ENCODE results near the gene DYNLT3.

The DYNLT3 gene

GRCh38 chrX:37846141-37846540 lies 1.2 kb downstream of the DYNLT3 start:
- in situ Hi-C loops (cut with HindIII; ENCODE audit: low sequenced_read_pairs) = no loop called here

- in situ Hi-C loops (cut with HindIII; ENCODE audit: low sequenced_read_pairs) = no loop called here
Measured at GRCh38 chrX:37844622-37845021, 2.7 kb downstream of the DYNLT3 start.

- in situ Hi-C loops (cut with HindIII; ENCODE audit: low sequenced_read_pairs) = no loop called here
Measured at GRCh38 chrX:37840931-37841330, 6.4 kb downstream of the DYNLT3 start.

GRCh38 chrX:37834937-37835336 lies 12.4 kb downstream of the DYNLT3 start:
- in situ Hi-C loops (cut with HindIII; ENCODE audit: low sequenced_read_pairs) = no loop called here

- in situ Hi-C loops (cut with HindIII; ENCODE audit: low sequenced_read_pairs) = no loop called here
Measured at GRCh38 chrX:37830371-37830770, 17.0 kb downstream of the DYNLT3 start.

- in situ Hi-C loops (cut with HindIII; ENCODE audit: low sequenced_read_pairs) = no loop called here
Measured at GRCh38 chrX:37829721-37830120, 17.6 kb downstream of the DYNLT3 start.

GRCh38 chrX:37825215-37825842 lies 22.0 kb downstream of the DYNLT3 start:
- in situ Hi-C loops (cut with HindIII; ENCODE audit: low sequenced_read_pairs) = no loop called here

- in situ Hi-C loops (cut with HindIII; ENCODE audit: low sequenced_read_pairs) = no loop called here
Measured at GRCh38 chrX:37824491-37825214, 22.7 kb downstream of the DYNLT3 start.

- in situ Hi-C loops (cut with HindIII; ENCODE audit: low sequenced_read_pairs) = no loop called here
Measured at GRCh38 chrX:37820646-37821045, 26.7 kb downstream of the DYNLT3 start.

- in situ Hi-C loops (cut with HindIII; ENCODE audit: low sequenced_read_pairs) = no loop called here
Measured at GRCh38 chrX:37818031-37818430, 29.3 kb downstream of the DYNLT3 start.

- in situ Hi-C loops (cut with HindIII; ENCODE audit: low sequenced_read_pairs) = no loop called here
Measured at GRCh38 chrX:37817579-37817978, 29.8 kb downstream of the DYNLT3 start.

- in situ Hi-C loops (cut with HindIII; ENCODE audit: low sequenced_read_pairs) = no loop called here
Measured at GRCh38 chrX:37817176-37817575, 30.2 kb downstream of the DYNLT3 start.

GRCh38 chrX:37816766-37817165 lies 30.6 kb downstream of the DYNLT3 start:
- in situ Hi-C loops (cut with HindIII; ENCODE audit: low sequenced_read_pairs) = no loop called here

- in situ Hi-C loops (cut with HindIII; ENCODE audit: low sequenced_read_pairs) = no loop called here
Measured at GRCh38 chrX:37815366-37815765, 32.0 kb downstream of the DYNLT3 start.

GRCh38 chrX:37813570-37813969 lies 33.8 kb downstream of the DYNLT3 start:
- in situ Hi-C loops (cut with HindIII; ENCODE audit: low sequenced_read_pairs) = no loop called here

- in situ Hi-C loops (cut with HindIII; ENCODE audit: low sequenced_read_pairs) = no loop called here
Measured at GRCh38 chrX:37812110-37812509, 35.3 kb downstream of the DYNLT3 start.

GRCh38 chrX:37809970-37810369 lies 37.4 kb downstream of the DYNLT3 start:
- in situ Hi-C loops (cut with HindIII; ENCODE audit: low sequenced_read_pairs) = no loop called here

GRCh38 chrX:37803057-37803456 lies 44.3 kb downstream of the DYNLT3 start:
- in situ Hi-C loops (cut with HindIII; ENCODE audit: low sequenced_read_pairs) = no loop called here

GRCh38 chrX:37802028-37802427 lies 45.3 kb downstream of the DYNLT3 start:
- in situ Hi-C loops (cut with HindIII; ENCODE audit: low sequenced_read_pairs) = no loop called here

- in situ Hi-C loops (cut with HindIII; ENCODE audit: low sequenced_read_pairs) = no loop called here
Measured at GRCh38 chrX:37800717-37801116, 46.7 kb downstream of the DYNLT3 start.

GRCh38 chrX:37799936-37800335 lies 47.4 kb downstream of the DYNLT3 start:
- in situ Hi-C loops (cut with HindIII; ENCODE audit: low sequenced_read_pairs) = no loop called here

- in situ Hi-C loops (cut with HindIII; ENCODE audit: low sequenced_read_pairs) = no loop called here
Measured at GRCh38 chrX:37796805-37797204, 50.6 kb downstream of the DYNLT3 start.

GRCh38 chrX:37796310-37796709 lies 51.1 kb downstream of the DYNLT3 start:
- in situ Hi-C loops (cut with HindIII; ENCODE audit: low sequenced_read_pairs) = no loop called here

All from DLD1 (cell line).